SK-N-SH (cell line): Measurements from ENCODE around the gene USPL1. TPM values are rescaled to one million over a fixed set of nuclear protein-coding genes. Genes with fewer than 3 reads are reported as not detected.

ENCODE experiments used
- CTCF ChIA-PET: fragments of 300-600, 350-600 bp; formaldehyde crosslinking; extraction: SDS; loops from one replicate; lab custom pipeline; 2021; lab: Yijun Ruan, JAX
- POLR2A ChIA-PET: fragments of 350-600 bp; sonication (Branson Sonifier 250); formaldehyde crosslinking; extraction: SDS; loops from one replicate; lab custom pipeline; 2020; ENCODE audit warnings: antibody characterized with exemption, inconsistent platforms; lab: Yijun Ruan, JAX
- DNase-seq: peaks from one replicate; pipeline ENCODE4 v3.0.0; 2012
- H2AFZ ChIP-seq: fragments of 200-600 bp; sonication (generic); 2 replicates; pipeline ENCODE4 v1.8.1; 2016; ENCODE audit warnings: antibody characterized with exemption, mild to moderate bottlenecking, low read depth
- H3F3A ChIP-seq: fragments of 200-600 bp; sonication (generic); replicated peaks from 2 replicates; pipeline ENCODE3; 2016; ENCODE audit warnings: antibody characterized with exemption, mild to moderate bottlenecking; ENCODE audit not compliant: insufficient read depth
- H3K27ac ChIP-seq, 2 experiments: fragments of 200-500 bp in 1 of 2; fragments of 200-600 bp in 1 of 2; sonication (Bioruptor generic) in 1 of 2; sonication (generic), shearing (Covaris generic) in 1 of 2; 2 replicates each; pipeline versions ENCODE4 v1.5.1 to v1.6.1; 2014 to 2016; ENCODE audit warnings: low read depth in 2 of 2, inconsistent platforms in 1 of 2, low read length in 1 of 2, mild to moderate bottlenecking in 1 of 2, mixed read lengths in 1 of 2
- H3K27me3 ChIP-seq: fragments of 200-600 bp; sonication (generic), shearing (Covaris generic); 2 replicates; pipeline ENCODE4 v1.6.1; 2016; ENCODE audit warnings: mixed run types; ENCODE audit not compliant: insufficient read depth
- H3K36me3 ChIP-seq, 2 experiments: fragments of 200-500 bp in 1 of 2; fragments of 200-600 bp in 1 of 2; sonication (Bioruptor generic) in 1 of 2; sonication (generic) in 1 of 2; replicated peaks in 1 of 2; 2 replicates each; pipeline versions ENCODE3 to v1.5.1; 2014 to 2016; ENCODE audit warnings: low read length in 1 of 2, mild to moderate bottlenecking in 1 of 2; ENCODE audit not compliant: insufficient read depth in 2 of 2, control insufficient read depth in 1 of 2
- H3K4me1 ChIP-seq, 2 experiments: fragments of 200-500 bp in 1 of 2; fragments of 200-600 bp in 1 of 2; sonication (Bioruptor generic) in 1 of 2; sonication (generic), shearing (Covaris generic) in 1 of 2; 2 replicates each; pipeline versions ENCODE4 v1.5.1 to v1.6.1; 2014 to 2016; ENCODE audit warnings: low read depth in 1 of 2, low read length in 1 of 2, mixed run types in 1 of 2; ENCODE audit not compliant: insufficient read depth in 2 of 2, control insufficient read depth in 1 of 2
- H3K4me2 ChIP-seq: fragments of 200-600 bp; sonication (generic), shearing (Covaris generic); 2 replicates; pipeline ENCODE4 v1.6.1; 2017; ENCODE audit warnings: mixed run types
- H3K4me3 ChIP-seq, 2 experiments: fragments of 200-500 bp in 1 of 2; fragments of 200-600 bp in 1 of 2; sonication (Bioruptor generic) in 1 of 2; sonication (generic), shearing (Covaris generic) in 1 of 2; 2 replicates each; pipeline versions ENCODE4 v1.5.1 to v1.8.1; 2014 to 2016; ENCODE audit warnings: low read depth in 2 of 2, inconsistent platforms in 1 of 2, low read length in 1 of 2, mild to moderate bottlenecking in 1 of 2, mixed read lengths in 1 of 2, moderate library complexity in 1 of 2
- H3K79me2 ChIP-seq: fragments of 200-600 bp; sonication (generic); 2 replicates; pipeline ENCODE4 v1.8.1; 2017; ENCODE audit warnings: mild to moderate bottlenecking; ENCODE audit not compliant: insufficient read depth
- H3K9ac ChIP-seq: fragments of 200-600 bp; sonication (generic); 2 replicates; pipeline ENCODE4 v1.6.1; 2017; ENCODE audit warnings: mixed run types
- H3K9me2 ChIP-seq: fragments of 200-600 bp; sonication (generic); 2 replicates; pipeline ENCODE4 v1.6.1; 2017; ENCODE audit warnings: mixed run types
- H3K9me3 ChIP-seq: fragments of 200-600 bp; sonication (generic); 2 replicates; pipeline ENCODE4 v1.6.1; 2017; ENCODE audit warnings: mixed run types, mild to moderate bottlenecking, moderate library complexity
- H4K20me1 ChIP-seq: fragments of 200-600 bp; sonication (generic); 2 replicates; pipeline ENCODE4 v1.6.1; 2017; ENCODE audit warnings: mild to moderate bottlenecking, mixed run types; ENCODE audit not compliant: insufficient read depth
- EP300 ChIP-seq, 2 experiments: IDR thresholded peaks; 2 replicates each; pipeline versions ENCODE4 v1.4.0 to v1.6.1; 2012; ENCODE audit warnings: borderline replicate concordance in 1 of 2, low read depth in 1 of 2, low read length in 1 of 2
- EZH2phosphoT487 ChIP-seq: fragments of 200-600 bp; sonication (generic); IDR thresholded peaks from 2 replicates; pipeline ENCODE4 v1.6.1; 2017; ENCODE audit warnings: low read depth, mixed run types, mild to moderate bottlenecking, antibody characterized with exemption, moderate library complexity, borderline replicate concordance
- FOXJ3 ChIP-seq: sonication (generic); formaldehyde crosslinking; IDR thresholded peaks from 2 replicates; pipeline ENCODE4 v1.5.1; 2020; ENCODE audit warnings: mild to moderate bottlenecking, missing genetic modification reagents
- GABPA ChIP-seq: IDR thresholded peaks from 2 replicates; pipeline ENCODE4 v1.4.0; 2012; ENCODE audit warnings: low read depth, mild to moderate bottlenecking
- MAX ChIP-seq: IDR thresholded peaks from 2 replicates; pipeline ENCODE4 v1.4.0; 2012; ENCODE audit warnings: low read depth
- MXI1 ChIP-seq: IDR thresholded peaks from 2 replicates; pipeline ENCODE4 v1.6.1; 2012; ENCODE audit warnings: mild to moderate bottlenecking, low read depth, low read length, improper control_type of control experiment
- NFIC ChIP-seq: IDR thresholded peaks from 2 replicates; pipeline ENCODE4 v1.4.0; 2012; ENCODE audit warnings: borderline replicate concordance
- POLR2AphosphoS5 ChIP-seq: IDR thresholded peaks from 2 replicates; pipeline ENCODE4 v1.6.1; 2012; ENCODE audit warnings: low read depth, low read length
- RAD21 ChIP-seq: IDR thresholded peaks from 2 replicates; pipeline ENCODE4 v1.6.1; 2012; ENCODE audit warnings: mild to moderate bottlenecking, low read length
- REST ChIP-seq: IDR thresholded peaks from 2 replicates; pipeline ENCODE4 v1.6.1; 2012; ENCODE audit warnings: mild to moderate bottlenecking, low read depth, low read length, moderate library complexity
- RFX5 ChIP-seq: IDR thresholded peaks from 2 replicates; pipeline ENCODE4 v1.6.1; 2012; ENCODE audit warnings: mild to moderate bottlenecking, improper control_type of control experiment, low read length
- SIN3A ChIP-seq: IDR thresholded peaks from 2 replicates; pipeline ENCODE4 v1.6.1; 2012; ENCODE audit warnings: low read depth, mild to moderate bottlenecking, low read length, moderate library complexity, borderline replicate concordance
- TAF1 ChIP-seq: IDR thresholded peaks from 2 replicates; pipeline ENCODE4 v1.6.1; 2012; ENCODE audit warnings: low read depth, mild to moderate bottlenecking, low read length, moderate library complexity, borderline replicate concordance
- TEAD4 ChIP-seq: IDR thresholded peaks from 2 replicates; pipeline ENCODE4 v1.4.0; 2012; ENCODE audit warnings: mild to moderate bottlenecking, borderline replicate concordance; ENCODE audit not compliant: insufficient read depth
- YY1 ChIP-seq: IDR thresholded peaks from 2 replicates; pipeline ENCODE4 v1.4.0; 2012; ENCODE audit warnings: low read depth, mild to moderate bottlenecking
- WGBS: methylation state at CpG from one replicate; pipeline ENCODE4 v1.1.6; 2017; ENCODE audit warnings: low lambda C conversion rate; 5-methylcytosine and 5-hydroxymethylcytosine counted together
- polyA plus RNA-seq, 3 experiments: library from polyadenylated mRNA; depleted of rRNA; stranded (reverse); fragments of >200 nt; gene quantifications; 2 replicates each; pipeline ENCODE4 v1.2.3, GENCODE V29; 2012
- TF ChIP-seq, protein P1 (sequence below): IDR thresholded peaks from 2 replicates; pipeline ENCODE4 v1.4.0; 2012; ENCODE audit warnings: low read depth, borderline replicate concordance
- TF ChIP-seq, protein P2 (sequence below): IDR thresholded peaks from 2 replicates; pipeline ENCODE4 v1.4.0; 2012; ENCODE audit warnings: low read depth, borderline replicate concordance

The USPL1 gene
- polyA plus RNA-seq, 1 of the 3 experiments (the other 2 are of a cell fraction) = 6.4 TPM

- Histone ChIP-seq H3K9ac (no peak overlapping the region), H2AFZ (no peak overlapping the region), H3K27ac (no peak overlapping the region), H4K20me1 (peaks cover 33% of the 10 kb centered on the region), H3K36me3 (peaks cover 56 to 60% of the 10 kb centered on the region in 2 experiments), H3K4me2 (no peak overlapping the region), H3F3A (peaks cover 4% of the 10 kb centered on the region), H3K27me3 (no peaks in the 10 kb centered on the region), H3K79me2 (peaks cover 90% of the 10 kb centered on the region), H3K9me2 (no peaks in the 10 kb centered on the region), H3K4me3 (no peak overlapping the region), H3K4me1 (no peaks in the 10 kb centered on the region; a peak in 2 of 4 replicates), H3K9me3 (no peaks in the 10 kb centered on the region)
- TF ChIP-seq MAX (no peak), POLR2AphosphoS5 (no peak), TAF1 (no peak), MXI1 (no peak), RAD21 (no peak), REST (no peak), YY1 (no peak), FOXJ3 (CRISPR knock-in tag) (no peak)
- TF ChIP-seq, protein P1, sequence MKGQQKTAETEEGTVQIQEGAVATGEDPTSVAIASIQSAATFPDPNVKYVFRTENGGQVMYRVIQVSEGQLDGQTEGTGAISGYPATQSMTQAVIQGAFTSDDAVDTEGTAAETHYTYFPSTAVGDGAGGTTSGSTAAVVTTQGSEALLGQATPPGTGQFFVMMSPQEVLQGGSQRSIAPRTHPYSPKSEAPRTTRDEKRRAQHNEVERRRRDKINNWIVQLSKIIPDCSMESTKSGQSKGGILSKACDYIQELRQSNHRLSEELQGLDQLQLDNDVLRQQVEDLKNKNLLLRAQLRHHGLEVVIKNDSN = no peak
- POLR2A ChIA-PET = no interaction called here
- CTCF ChIA-PET = interaction anchor here (1.2 kb wide), 1 partner anchor 502 kb away, joined by 5 read pairs; no protein-coding TSS in a partner anchor
- no peak for DNase-seq
- 97% methylated on average over 3 of the region's 3 CpGs for WGBS
Measured at GRCh38 chr13:30634838-30635237, 17.1 kb downstream of the USPL1 start.

DNA sequence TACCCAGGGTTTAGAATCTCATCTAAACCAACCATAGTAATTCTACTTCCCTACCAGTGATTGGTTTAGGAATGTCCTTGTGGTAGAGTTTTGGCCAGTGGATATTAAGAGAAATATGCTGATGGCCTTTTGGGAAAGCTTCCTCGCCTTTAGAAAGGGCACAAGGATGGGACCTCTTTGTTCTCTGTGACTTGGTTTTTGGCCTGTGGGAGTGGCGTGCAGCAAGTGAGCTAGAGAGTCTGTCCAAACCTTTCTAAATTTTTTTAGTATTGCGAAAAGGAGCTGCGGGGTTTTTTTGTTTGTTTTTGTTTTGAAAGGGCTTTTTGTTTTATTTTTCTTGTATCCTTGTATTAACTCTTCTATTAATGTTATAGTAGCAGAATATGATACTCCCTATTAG is 20.6 kb downstream of the USPL1 start:
- H3K36me3 ChIP-seq = peaks cover 50 to 51% of the 10 kb centered on the region in 2 experiments
- no peaks in the 10 kb centered on the region for H3K9me3 ChIP-seq
- ChIA-PET CTCF (no interaction called here), POLR2A (interaction anchor here (0.5 to 0.6 kb wide), 2 partner anchors 16 to 21 kb away, joined by 3 to 4 read pairs; partner anchors contain the start of gene USPL1)
- peaks cover 25% of the 10 kb centered on the region for H4K20me1 ChIP-seq
- DNase-seq = no peak
- no peaks in the 10 kb centered on the region for H3K9me2 ChIP-seq
- H3K79me2 ChIP-seq = peaks cover 92% of the 10 kb centered on the region
- H3K4me3 ChIP-seq = no peak overlapping the region
- H3K27ac ChIP-seq = no peak overlapping the region
- no peak overlapping the region for H2AFZ ChIP-seq
- H3F3A ChIP-seq = peaks cover 3% of the 10 kb centered on the region
- H3K4me2 ChIP-seq = no peak overlapping the region
- WGBS = 98% methylated on average over 4 of the region's 4 CpGs
- peaks cover 0 to 3% of the 10 kb centered on the region in 2 experiments; a peak in 2 of 4 replicates for H3K4me1 ChIP-seq
- H3K9ac ChIP-seq = no peak overlapping the region
- no peaks in the 10 kb centered on the region for H3K27me3 ChIP-seq
- no peak for TF ChIP-seq EZH2phosphoT487
- TF ChIP-seq RAD21 = no peak
- TF ChIP-seq EP300 (IDR thresholded peaks at IDR 0.05; ENCODE audit: borderline replicate concordance in 1 of 2, low read depth in 1 of 2, low read length in 1 of 2) = no peak
- no peak for TF ChIP-seq REST
- no peak for TF ChIP-seq TEAD4
- TF ChIP-seq GABPA = no peak
- TF ChIP-seq RFX5 = no peak
- no peak for TF ChIP-seq NFIC
- TF ChIP-seq, protein P2, sequence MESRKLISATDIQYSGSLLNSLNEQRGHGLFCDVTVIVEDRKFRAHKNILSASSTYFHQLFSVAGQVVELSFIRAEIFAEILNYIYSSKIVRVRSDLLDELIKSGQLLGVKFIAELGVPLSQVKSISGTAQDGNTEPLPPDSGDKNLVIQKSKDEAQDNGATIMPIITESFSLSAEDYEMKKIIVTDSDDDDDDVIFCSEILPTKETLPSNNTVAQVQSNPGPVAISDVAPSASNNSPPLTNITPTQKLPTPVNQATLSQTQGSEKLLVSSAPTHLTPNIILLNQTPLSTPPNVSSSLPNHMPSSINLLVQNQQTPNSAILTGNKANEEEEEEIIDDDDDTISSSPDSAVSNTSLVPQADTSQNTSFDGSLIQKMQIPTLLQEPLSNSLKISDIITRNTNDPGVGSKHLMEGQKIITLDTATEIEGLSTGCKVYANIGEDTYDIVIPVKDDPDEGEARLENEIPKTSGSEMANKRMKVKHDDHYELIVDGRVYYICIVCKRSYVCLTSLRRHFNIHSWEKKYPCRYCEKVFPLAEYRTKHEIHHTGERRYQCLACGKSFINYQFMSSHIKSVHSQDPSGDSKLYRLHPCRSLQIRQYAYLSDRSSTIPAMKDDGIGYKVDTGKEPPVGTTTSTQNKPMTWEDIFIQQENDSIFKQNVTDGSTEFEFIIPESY = no peak
- no peak for TF ChIP-seq SIN3A
